ENCODE measurements around the gene RBPJL. TPM values are rescaled to one million over a fixed set of nuclear protein-coding genes. Genes with fewer than 3 reads are reported as not detected.

The RBPJL gene
- total RNA-seq, 4 donors from 2014 or later, result not detected

- peaks cover 25 to 46% of the 10 kb centered on the region in 2 donors for H3K4me1 ChIP-seq
- H3K36me3 ChIP-seq, result no peaks in the 10 kb centered on the region
- TF ChIP-seq POLR2A (IDR thresholded peaks at IDR 0.05), result no peak
- TF ChIP-seq CTCF (IDR thresholded peaks at IDR 0.05), result no peak
- no peaks in the 10 kb centered on the region for H3K27me3 ChIP-seq
- H3K4me3 ChIP-seq (replicated peaks in 1 of 3), result no peak overlapping the region
- H3K27ac ChIP-seq, result peak overlapping the region; percentile 37 to 82 (median 81)
- no peaks in the 10 kb centered on the region for H3K9me3 ChIP-seq
- 66 to 82% methylated on average over 9 of the region's 9 CpGs for WGBS, 2 donors
- no peak for DNase-seq
- intact Hi-C loops (cut with DNase I), result no loop called here
Observed at GRCh38 chr20:45359406-45360148, 52.9 kb downstream of the RBPJL start.

- DNase-seq, result no peak
- H3K36me3 ChIP-seq, result peaks cover 12 to 15% of the 10 kb centered on the region in 2 donors
- intact Hi-C loops (cut with DNase I), result no loop called here
- H3K4me1 ChIP-seq, result peaks cover 25 to 42% of the 10 kb centered on the region in 2 donors
- WGBS, 2 donors, result 85% methylated on average over 6 of the region's 6 CpGs
- TF ChIP-seq POLR2A (IDR thresholded peaks at IDR 0.05) (no peak), CTCF (IDR thresholded peaks at IDR 0.05) (no peak)
- H3K27ac ChIP-seq, result no peak overlapping the region
- no peak overlapping the region for H3K4me3 ChIP-seq (replicated peaks in 1 of 3)
- H3K9me3 ChIP-seq, result no peaks in the 10 kb centered on the region
- H3K27me3 ChIP-seq, result no peaks in the 10 kb centered on the region
Observed at GRCh38 chr20:45361793-45362192, 55.2 kb downstream of the RBPJL start.

- DNase-seq, result peak; percentile 98 to 99
- peak; percentile 6 to 95 for TF ChIP-seq POLR2A (IDR thresholded peaks at IDR 0.05)
- peak; percentile 83 to 98 (median 87) for TF ChIP-seq CTCF (IDR thresholded peaks at IDR 0.05)
- intact Hi-C loops (cut with DNase I), result no loop called here
Observed at GRCh38 chr20:45362804-45363610, 56.4 kb downstream of the RBPJL start, which contains the start of gene SYS1. SYS1 (plus strand) TSS chr20:45363156; CDS start chr20:45363532, 376 bp downstream.

GRCh38 chr20:45363611-45364492, 57.2 kb downstream of the RBPJL start:
- WGBS, 2 donors, result 40 to 43% methylated on average over 10 to 12 of the region's 23 CpGs
- intact Hi-C loops (cut with DNase I), result no loop called here
- Histone ChIP-seq H3K4me1 (peaks cover 13 to 25% of the 10 kb centered on the region in 2 donors), H3K9me3 (no peaks in the 10 kb centered on the region), H3K4me3 (replicated peaks in 1 of 3) (peak overlapping the region; percentile 37 to 55 (median 46)), H3K36me3 (peaks cover 23 to 27% of the 10 kb centered on the region in 2 donors), H3K27ac (peak overlapping the region in 2 of 3 donors; percentile 89), H3K27me3 (no peaks in the 10 kb centered on the region)
- TF ChIP-seq CTCF (IDR thresholded peaks at IDR 0.05), result no peak
- no peak for TF ChIP-seq POLR2A (IDR thresholded peaks at IDR 0.05)
- no peak for DNase-seq

More at GRCh38 chr20:45362804-45363610, 56.4 kb downstream of the RBPJL start, which contains the start of gene SYS1:
- H3K36me3 ChIP-seq, result peaks cover 23 to 24% of the 10 kb centered on the region in 2 donors
- H3K27me3 ChIP-seq, result no peaks in the 10 kb centered on the region
- no peaks in the 10 kb centered on the region for H3K9me3 ChIP-seq
- H3K27ac ChIP-seq, result peak within 1 kb of the TSS; percentile 89 to 95 (median 89)
- peaks cover 20 to 33% of the 10 kb centered on the region in 2 donors for H3K4me1 ChIP-seq
- 0% methylated on average over 23 to 31 of the region's 55 CpGs for WGBS, 2 donors
- peak within 1 kb of the TSS; percentile 37 to 55 (median 46) for H3K4me3 ChIP-seq (replicated peaks in 1 of 3)

All from thyroid gland (tissue), 4 donors.